GM19455 (cell line): Measurements from ENCODE around the gene NKAPL.
A peak's percentile ranks its signal among the peaks of the same experiment; 100 is the strongest.

Experiments used
- ATAC-seq: cut with Tn5 transposase; IDR thresholded peaks from one replicate; pipeline ENCODE4 v1.9.1; 2021; ENCODE audit not compliant: unreplicated experiment

The NKAPL gene

GRCh38 chr6:28258877-28259777 lies at the start of gene NKAPL:
Gene NKAPL (plus strand): TSS chr6:28259297. CDS start chr6:28259372, 75 bp downstream.
- no peak for ATAC-seq

GRCh38 chr6:28209753-28210535 lies 49.2 kb upstream of the NKAPL start:
- ATAC-seq: no peak

GRCh38 chr6:28211840-28212509 lies 47.1 kb upstream of the NKAPL start:
- ATAC-seq: peak; percentile 37

GRCh38 chr6:28212510-28213212 lies 46.4 kb upstream of the NKAPL start:
- peak; percentile 56 for ATAC-seq

- no peak for ATAC-seq
Observed at GRCh38 chr6:28213213-28213523, 45.9 kb upstream of the NKAPL start.

- no peak for ATAC-seq
Observed at GRCh38 chr6:28215425-28215824, 43.7 kb upstream of the NKAPL start.

- no peak for ATAC-seq
Observed at GRCh38 chr6:28217890-28218289, 41.2 kb upstream of the NKAPL start.

GRCh38 chr6:28218312-28219248 lies 40.5 kb upstream of the NKAPL start:
- peak; percentile 68 for ATAC-seq

- ATAC-seq: no peak
Observed at GRCh38 chr6:28220257-28221133, 38.6 kb upstream of the NKAPL start.

GRCh38 chr6:28224131-28225055 lies 34.7 kb upstream of the NKAPL start:
- ATAC-seq: no peak

- ATAC-seq: peak; percentile 95
Observed at GRCh38 chr6:28225056-28225834, 33.9 kb upstream of the NKAPL start, which contains the start of gene ZSCAN9. Gene ZSCAN9 (plus strand): TSS chr6:28225275. CDS start chr6:28227085, 1,810 bp downstream.

- no peak for ATAC-seq
Observed at GRCh38 chr6:28226460-28226859, 32.6 kb upstream of the NKAPL start.

- no peak for ATAC-seq
Observed at GRCh38 chr6:28232785-28233184, 26.3 kb upstream of the NKAPL start.

GRCh38 chr6:28235912-28236452 lies 23.1 kb upstream of the NKAPL start:
- no peak for ATAC-seq

GRCh38 chr6:28239636-28240035 lies 19.5 kb upstream of the NKAPL start:
- ATAC-seq: no peak

GRCh38 chr6:28240471-28240870 lies 18.6 kb upstream of the NKAPL start:
- no peak for ATAC-seq

- ATAC-seq: no peak
Observed at GRCh38 chr6:28243946-28244345, 15.2 kb upstream of the NKAPL start.
